B cell (primary cell): ENCODE results near the gene TPST1. TPM values are rescaled to one million over a fixed set of nuclear protein-coding genes. Genes with fewer than 3 reads are reported as not detected.

Source experiments
- ATAC-seq: fragments of 200-7000 bp; cut with Tn5 transposase; one replicate; pipeline ENCODE4 v1.10.0; 2021; ENCODE audit warnings: low read depth, mild to moderate bottlenecking, moderate number of reproducible peaks, moderate library complexity
- CTCF ChIA-PET: fragments of 350-600 bp; sonication (Branson Sonifier 250); formaldehyde crosslinking; loops from one replicate; lab custom pipeline; 2021; ENCODE audit warnings: antibody characterized with exemption, inconsistent platforms; lab: Charles Lee
- POLR2A ChIA-PET: fragments of 350-600 bp; sonication (Branson Sonifier 250); formaldehyde crosslinking; loops from one replicate; lab custom pipeline; 2021; ENCODE audit warnings: antibody characterized with exemption; lab: Charles Lee
- DNase-seq: peaks from one replicate; pipeline ENCODE4 v3.0.0; 2013
- H2AFZ ChIP-seq: 2 replicates; pipeline ENCODE4 v1.6.1; 2012; ENCODE audit warnings: mild to moderate bottlenecking, low read depth, low read length; ENCODE audit not compliant: insufficient read depth, poor library complexity, severe bottlenecking
- H3K27ac ChIP-seq, 2 donors: 1 replicate in 1 of 2; 2 replicates in 1 of 2; pipeline ENCODE4 v1.5.1; 2012 to 2013; ENCODE audit warnings: low read length in 2 of 2, mild to moderate bottlenecking in 2 of 2, moderate library complexity in 1 of 2
- H3K27me3 ChIP-seq, 4 experiments: fragments of 200-600 bp in 1 of 4; sonication (generic) in 1 of 4; replicated peaks in 1 of 4; 1 replicate in 2 of 4; 2 replicates in 2 of 4; pipeline versions ENCODE4 v1.6.1 to v1.7.0; 2013 to 2016; ENCODE audit warnings: low read length in 3 of 4, mild to moderate bottlenecking in 2 of 4, mixed read lengths in 1 of 4, moderate library complexity in 1 of 4; ENCODE audit not compliant: insufficient read depth in 4 of 4, control insufficient read depth in 3 of 4; ENCODE audit errors: control extremely low read depth in 1 of 4
- H3K36me3 ChIP-seq, 2 experiments: replicated peaks in 1 of 2; 1 replicate in 1 of 2; 2 replicates in 1 of 2; pipeline versions ENCODE4 v1.6.1 to v1.7.1; 2013; ENCODE audit warnings: low read length in 1 of 2; ENCODE audit not compliant: insufficient read depth in 2 of 2, control insufficient read depth in 1 of 2; ENCODE audit errors: control extremely low read depth in 1 of 2, extremely low read depth in 1 of 2
- H3K4me1 ChIP-seq, 2 donors: fragments of 200-600 bp in 1 of 2; sonication (generic) in 1 of 2; 1 replicate in 1 of 2; 2 replicates in 1 of 2; pipeline versions ENCODE4 v1.5.1 to v1.6.1; 2013 to 2017; ENCODE audit warnings: low read length in 2 of 2; ENCODE audit not compliant: control insufficient read depth in 2 of 2, insufficient read depth in 2 of 2
- H3K4me2 ChIP-seq: replicated peaks from 2 replicates; pipeline ENCODE3; 2012; ENCODE audit warnings: mild to moderate bottlenecking, low read depth, low read length; ENCODE audit not compliant: poor library complexity, severe bottlenecking
- H3K4me3 ChIP-seq, 5 experiments: fragments of 200-600 bp in 1 of 5; sonication (generic) in 1 of 5; 1 replicate in 3 of 5; 2 replicates in 2 of 5; pipeline versions ENCODE4 v1.5.1 to v1.7.0; 2011 to 2016; ENCODE audit warnings: low read length in 4 of 5, mild to moderate bottlenecking in 4 of 5, low read depth in 2 of 5, control low read depth in 1 of 5, moderate library complexity in 1 of 5; ENCODE audit not compliant: insufficient read depth in 1 of 5; ENCODE audit errors: control extremely low read depth in 1 of 5, extremely low read depth in 1 of 5
- H3K79me2 ChIP-seq: fragments of 200-600 bp; sonication (generic); one replicate; pipeline ENCODE4 v1.6.0; 2016; ENCODE audit warnings: low read length; ENCODE audit not compliant: control insufficient read depth, insufficient read depth
- H3K9ac ChIP-seq: fragments of 200-600 bp; sonication (generic); 2 replicates; pipeline ENCODE4 v1.6.1; 2017; ENCODE audit warnings: mild to moderate bottlenecking, low read length, moderate library complexity
- H3K9me3 ChIP-seq, 3 donors: one replicate each; pipeline versions ENCODE4 v1.6.1 to v1.7.1; 2013; ENCODE audit warnings: low read length in 2 of 3; ENCODE audit not compliant: control insufficient read depth in 2 of 3, insufficient read depth in 1 of 3; ENCODE audit errors: control extremely low read depth in 1 of 3
- H4K20me1 ChIP-seq: 2 replicates; pipeline ENCODE4 v1.6.0; 2012; ENCODE audit warnings: mild to moderate bottlenecking, low read length; ENCODE audit not compliant: insufficient read depth, control insufficient read depth, poor library complexity, severe bottlenecking
- H3K27ac Mint-ChIP-seq: one replicate; pipeline ENCODE4 v1.8.0; 2021; ENCODE audit warnings: mixed read lengths
- H3K27me3 Mint-ChIP-seq: one replicate; pipeline ENCODE4 v1.8.0; 2021; ENCODE audit warnings: mixed read lengths
- H3K4me1 Mint-ChIP-seq: one replicate; pipeline ENCODE4 v1.8.0; 2021; ENCODE audit warnings: mixed read lengths
- H3K4me3 Mint-ChIP-seq: one replicate; pipeline ENCODE4 v1.8.0; 2021; ENCODE audit warnings: mixed read lengths
- H3K9me3 Mint-ChIP-seq: one replicate; pipeline ENCODE4 v1.8.0; 2022; ENCODE audit warnings: mixed read lengths; ENCODE audit not compliant: insufficient read depth
- EZH2 ChIP-seq: IDR thresholded peaks from 2 replicates; pipeline ENCODE4 v1.6.1; 2012; ENCODE audit warnings: borderline replicate concordance, low read depth, mild to moderate bottlenecking, moderate library complexity, low read length; ENCODE audit not compliant: insufficient read depth, poor library complexity, severe bottlenecking
- WGBS: methylation state at CpG from one replicate; pipeline ENCODE4 v1.1.5; 2013; ENCODE audit warnings: missing lambda C conversion rate; ENCODE audit not compliant: insufficient coverage; 5-methylcytosine and 5-hydroxymethylcytosine counted together
- intact Hi-C: fragments of 100-400 bp; cut with micrococcal nuclease; formaldehyde crosslinking; loops from one replicate; pipeline ENCODE4 v1.10.0; 2022
- polyA plus RNA-seq: library from polyadenylated mRNA; depleted of rRNA; stranded (reverse); fragments of >200 nt; gene quantifications from 2 replicates; pipeline ENCODE4 v1.2.3, GENCODE V29; 2012
- total RNA-seq, 2 donors: library from RNA; stranded (reverse); fragments of 120-200 nt in 1 of 2; gene quantifications; 1 replicate in 1 of 2; 2 replicates in 1 of 2; pipeline versions ENCODE4 v1.2.3 to v1.2.4, GENCODE V29; 2013 to 2022
- TF ChIP-seq, protein P1 (sequence below): fragments of 200-600 bp; IDR thresholded peaks from one replicate; pipeline ENCODE4 v1.8.0; 2022; ENCODE audit warnings: antibody characterized with exemption, mild to moderate bottlenecking

TPST1 gene
- total and polyA plus RNA-seq, 2 donors (not counting 1 experiment from before 2014, with no cell fraction given), result 13.0 to 17.0 TPM

- DNase-seq (no peak), ATAC-seq (no peak)
- TF ChIP-seq, protein P1, sequence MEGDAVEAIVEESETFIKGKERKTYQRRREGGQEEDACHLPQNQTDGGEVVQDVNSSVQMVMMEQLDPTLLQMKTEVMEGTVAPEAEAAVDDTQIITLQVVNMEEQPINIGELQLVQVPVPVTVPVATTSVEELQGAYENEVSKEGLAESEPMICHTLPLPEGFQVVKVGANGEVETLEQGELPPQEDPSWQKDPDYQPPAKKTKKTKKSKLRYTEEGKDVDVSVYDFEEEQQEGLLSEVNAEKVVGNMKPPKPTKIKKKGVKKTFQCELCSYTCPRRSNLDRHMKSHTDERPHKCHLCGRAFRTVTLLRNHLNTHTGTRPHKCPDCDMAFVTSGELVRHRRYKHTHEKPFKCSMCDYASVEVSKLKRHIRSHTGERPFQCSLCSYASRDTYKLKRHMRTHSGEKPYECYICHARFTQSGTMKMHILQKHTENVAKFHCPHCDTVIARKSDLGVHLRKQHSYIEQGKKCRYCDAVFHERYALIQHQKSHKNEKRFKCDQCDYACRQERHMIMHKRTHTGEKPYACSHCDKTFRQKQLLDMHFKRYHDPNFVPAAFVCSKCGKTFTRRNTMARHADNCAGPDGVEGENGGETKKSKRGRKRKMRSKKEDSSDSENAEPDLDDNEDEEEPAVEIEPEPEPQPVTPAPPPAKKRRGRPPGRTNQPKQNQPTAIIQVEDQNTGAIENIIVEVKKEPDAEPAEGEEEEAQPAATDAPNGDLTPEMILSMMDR, result no peak
- no peak for TF ChIP-seq EZH2
- H3K27me3 ChIP-seq, result no peaks in the 10 kb centered on the region
- H3K9ac ChIP-seq, result no peak overlapping the region
- Mint-ChIP-seq H3K27ac (no peak overlapping the region), H3K9me3 (peaks cover 4% of the 10 kb centered on the region), H3K4me1 (peaks cover 12% of the 10 kb centered on the region), H3K4me3 (no peak overlapping the region), H3K27me3 (no peaks in the 10 kb centered on the region)
- peaks cover 0 to 13% of the 10 kb centered on the region in 2 donors for H3K4me1 ChIP-seq
- H3K4me2 ChIP-seq, result peak overlapping the region; percentile 40
- intact Hi-C loops, result no loop called here
- ChIA-PET POLR2A (no interaction called here), CTCF (no interaction called here)
- no peaks in the 10 kb centered on the region for H3K9me3 ChIP-seq
- H3K36me3 ChIP-seq, result no peaks in the 10 kb centered on the region
- peaks cover 4% of the 10 kb centered on the region for H4K20me1 ChIP-seq
- no peaks in the 10 kb centered on the region for H3K79me2 ChIP-seq
- WGBS, result 0% methylated on average over 2 of the region's 4 CpGs
- H3K4me3 ChIP-seq, result no peak overlapping the region
- no peak overlapping the region for H3K27ac ChIP-seq
- H2AFZ ChIP-seq, result no peak overlapping the region
Measured at GRCh38 chr7:66348531-66348930, 143.4 kb downstream of the TPST1 start.

GRCh38 chr7:66348959-66349358 is 143.8 kb downstream of the TPST1 start:
- Histone ChIP-seq H3K4me3 (no peak overlapping the region), H3K27me3 (no peaks in the 10 kb centered on the region), H3K4me2 (peak overlapping the region; percentile 40), H3K9ac (no peak overlapping the region), H4K20me1 (peaks cover 4% of the 10 kb centered on the region), H3K9me3 (no peaks in the 10 kb centered on the region), H3K27ac (no peak overlapping the region), H3K79me2 (no peaks in the 10 kb centered on the region), H2AFZ (no peak overlapping the region), H3K4me1 (peaks cover 0 to 13% of the 10 kb centered on the region in 2 donors), H3K36me3 (no peaks in the 10 kb centered on the region)
- H3K27me3 Mint-ChIP-seq, result no peaks in the 10 kb centered on the region
- intact Hi-C loops, result no loop called here
- H3K4me1 Mint-ChIP-seq, result peaks cover 12% of the 10 kb centered on the region
- ATAC-seq (no peak), DNase-seq (peak; percentile 7)
- peak overlapping the region; percentile 50 for H3K27ac Mint-ChIP-seq
- 62% methylated on average over 6 of the region's 6 CpGs for WGBS
- ChIA-PET POLR2A (no interaction called here), CTCF (no interaction called here)
- TF ChIP-seq, protein P1, result no peak
- no peak for TF ChIP-seq EZH2
- peaks cover 4% of the 10 kb centered on the region for H3K9me3 Mint-ChIP-seq
- no peak overlapping the region for H3K4me3 Mint-ChIP-seq
